GM21717 (cell line): ENCODE results near the gene ACSM2A.
"Not testable (repeated sequence)": the region's sequence is repeated elsewhere in the genome, so short reads cannot be mapped to it uniquely, and the experiment has no call there.

ENCODE experiments used
- ATAC-seq: cut with Tn5 transposase; IDR thresholded peaks from one replicate; pipeline ENCODE4 v1.9.1; 2021; ENCODE audit warnings: mild to moderate bottlenecking, moderate library complexity; ENCODE audit not compliant: unreplicated experiment

ACSM2A gene

GRCh38 chr16:20451364-20451763 lies at the start of gene ACSM2A:
ACSM2A (plus strand) TSS chr16:20451521; CDS start chr16:20460115, 8,594 bp downstream.
- ATAC-seq, result not testable (repeated sequence)

- no peak for ATAC-seq
Measured at GRCh38 chr16:20402651-20403050, 48.7 kb upstream of the ACSM2A start.

GRCh38 chr16:20404637-20405036 lies 46.7 kb upstream of the ACSM2A start, which contains the start of gene PDILT:
PDILT (minus strand) TSS chr16:20404737; CDS start chr16:20399300, 5,437 bp downstream.
- no peak for ATAC-seq

GRCh38 chr16:20409398-20410120 lies 41.8 kb upstream of the ACSM2A start, which contains the start of gene ACSM5:
ACSM5 (plus strand) TSS chr16:20409534; CDS start chr16:20411485, 1,951 bp downstream.
- ATAC-seq, result no peak

GRCh38 chr16:20410121-20410723 lies 41.1 kb upstream of the ACSM2A start:
- ATAC-seq, result no peak

- ATAC-seq, result no peak
Measured at GRCh38 chr16:20411055-20411454, 40.3 kb upstream of the ACSM2A start.

GRCh38 chr16:20415541-20415940 lies 35.8 kb upstream of the ACSM2A start:
- no peak for ATAC-seq

- ATAC-seq, result not testable (repeated sequence)
Measured at GRCh38 chr16:20419093-20419492, 32.2 kb upstream of the ACSM2A start.

GRCh38 chr16:20421748-20422147 lies 29.6 kb upstream of the ACSM2A start:
- not testable (repeated sequence) for ATAC-seq

GRCh38 chr16:20423772-20424128 lies 27.6 kb upstream of the ACSM2A start:
- not testable (repeated sequence) for ATAC-seq

GRCh38 chr16:20424129-20424866 lies 27.0 kb upstream of the ACSM2A start:
- ATAC-seq, result no peak

- not testable (repeated sequence) for ATAC-seq
Measured at GRCh38 chr16:20427401-20427797, 23.9 kb upstream of the ACSM2A start.

- ATAC-seq, result not testable (repeated sequence)
Measured at GRCh38 chr16:20429499-20429898, 21.8 kb upstream of the ACSM2A start.

- ATAC-seq, result not testable (repeated sequence)
Measured at GRCh38 chr16:20430480-20430879, 20.8 kb upstream of the ACSM2A start.

- no peak for ATAC-seq
Measured at GRCh38 chr16:20430948-20431347, 20.4 kb upstream of the ACSM2A start.

GRCh38 chr16:20438950-20439349 lies 12.4 kb upstream of the ACSM2A start:
- ATAC-seq, result not testable (repeated sequence)

- ATAC-seq, result not testable (repeated sequence)
Measured at GRCh38 chr16:20439820-20440231, 11.5 kb upstream of the ACSM2A start.

GRCh38 chr16:20440731-20441130 lies 10.6 kb upstream of the ACSM2A start:
- not testable (repeated sequence) for ATAC-seq

- no peak for ATAC-seq
Measured at GRCh38 chr16:20441191-20441590, 10.1 kb upstream of the ACSM2A start.

GRCh38 chr16:20441859-20442258 lies 9.5 kb upstream of the ACSM2A start:
- not testable (repeated sequence) for ATAC-seq

GRCh38 chr16:20446652-20447393 lies 4.5 kb upstream of the ACSM2A start:
- ATAC-seq, result not testable (repeated sequence)
